ENCODE measurements around the gene PLIN3.

- no peak for TF ChIP-seq ZNF274 (IDR thresholded peaks at IDR 0.05; ENCODE audit: low read depth, low read length)
- no peak for TF ChIP-seq SUZ12 (IDR thresholded peaks at IDR 0.05; ENCODE audit: extremely low read depth, insufficient read depth, insufficient read length)
Measured at GRCh38 chr19:4843647-4843965, 23.9 kb downstream of the PLIN3 start.

Measured in NT2/D1 (cell line).